ENCODE data around the gene CLPTM1L.

DNA sequence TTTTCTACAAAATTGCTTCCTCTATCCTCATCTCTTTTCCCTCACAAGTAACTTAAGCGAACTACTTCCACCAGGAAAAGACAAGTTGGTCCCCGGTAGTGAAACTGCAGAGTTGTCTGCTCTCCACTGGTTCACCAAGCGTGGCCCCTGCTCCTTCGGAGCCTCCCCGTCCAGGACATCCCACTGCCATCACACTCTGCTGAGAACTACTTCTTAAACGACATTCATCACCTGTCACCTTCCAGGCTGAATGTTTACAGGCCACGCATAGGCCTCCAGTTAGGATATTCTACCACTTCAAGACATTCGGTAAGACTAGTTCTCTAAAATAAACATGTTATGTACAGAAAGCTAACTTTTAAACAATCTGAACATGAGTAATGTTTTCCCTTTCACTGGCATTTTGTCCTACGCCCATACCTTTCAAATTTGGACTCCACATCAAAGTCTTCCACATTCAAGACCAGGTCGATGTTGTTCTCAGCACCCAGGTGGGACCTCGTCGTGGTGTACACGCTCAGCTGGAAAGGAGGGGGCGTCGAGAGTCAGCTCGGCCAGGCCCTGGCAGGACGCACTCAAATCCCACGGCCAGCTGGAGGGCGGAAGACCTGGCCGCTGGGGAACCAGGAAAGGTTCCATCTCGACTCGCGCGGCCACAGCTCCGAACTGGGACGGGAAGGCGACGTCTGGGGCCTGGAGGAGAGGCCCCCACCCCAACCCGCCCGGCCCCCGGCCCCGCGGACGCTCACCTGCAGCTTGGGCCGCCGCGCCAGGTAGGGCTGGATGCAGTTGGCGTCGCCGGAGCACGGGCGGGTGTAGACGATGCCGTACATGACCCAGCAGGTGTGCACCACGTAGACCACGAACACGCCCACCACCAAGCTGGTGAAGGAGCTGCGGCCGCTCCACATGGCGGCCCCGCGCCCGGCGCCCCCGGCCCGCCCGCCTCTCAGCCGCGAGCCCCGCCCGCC is 683 bp downstream of the CLPTM1L start:
- TF ChIP-seq POLR2A (conservative IDR thresholded peaks at IDR 0.05) (0 out of 2 replicates have a peak, but pooled peaks have one; percentile 13), HMG20B (CRISPR knock-in tag; IDR thresholded peaks at IDR 0.05) (no peak), NR1H2 (CRISPR knock-in tag; IDR thresholded peaks at IDR 0.05) (no peak), CHD1 (IDR thresholded peaks at IDR 0.05; ENCODE audit: low read length) (no peak), NR2F6 (CRISPR knock-in tag; IDR thresholded peaks at IDR 0.05) (no peak), RAD21 (CRISPR knock-in tag; conservative IDR thresholded peaks at IDR 0.05 in 1 of 2, IDR thresholded peaks at IDR 0.05 in 1 of 2) (no peak), ETV1 (tag; conservative IDR thresholded peaks at IDR 0.05; ENCODE audit: low read depth) (no peak)
- TF ChIP-seq, protein P1, sequence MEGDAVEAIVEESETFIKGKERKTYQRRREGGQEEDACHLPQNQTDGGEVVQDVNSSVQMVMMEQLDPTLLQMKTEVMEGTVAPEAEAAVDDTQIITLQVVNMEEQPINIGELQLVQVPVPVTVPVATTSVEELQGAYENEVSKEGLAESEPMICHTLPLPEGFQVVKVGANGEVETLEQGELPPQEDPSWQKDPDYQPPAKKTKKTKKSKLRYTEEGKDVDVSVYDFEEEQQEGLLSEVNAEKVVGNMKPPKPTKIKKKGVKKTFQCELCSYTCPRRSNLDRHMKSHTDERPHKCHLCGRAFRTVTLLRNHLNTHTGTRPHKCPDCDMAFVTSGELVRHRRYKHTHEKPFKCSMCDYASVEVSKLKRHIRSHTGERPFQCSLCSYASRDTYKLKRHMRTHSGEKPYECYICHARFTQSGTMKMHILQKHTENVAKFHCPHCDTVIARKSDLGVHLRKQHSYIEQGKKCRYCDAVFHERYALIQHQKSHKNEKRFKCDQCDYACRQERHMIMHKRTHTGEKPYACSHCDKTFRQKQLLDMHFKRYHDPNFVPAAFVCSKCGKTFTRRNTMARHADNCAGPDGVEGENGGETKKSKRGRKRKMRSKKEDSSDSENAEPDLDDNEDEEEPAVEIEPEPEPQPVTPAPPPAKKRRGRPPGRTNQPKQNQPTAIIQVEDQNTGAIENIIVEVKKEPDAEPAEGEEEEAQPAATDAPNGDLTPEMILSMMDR (IDR thresholded peaks at IDR 0.05 in 2 of 3, conservative IDR thresholded peaks at IDR 0.05 in 1 of 3; ENCODE audit: insufficient read depth in 2 of 3, low read depth in 1 of 3, low read length in 3 of 3): no peak
- TF ChIP-seq, protein P2, sequence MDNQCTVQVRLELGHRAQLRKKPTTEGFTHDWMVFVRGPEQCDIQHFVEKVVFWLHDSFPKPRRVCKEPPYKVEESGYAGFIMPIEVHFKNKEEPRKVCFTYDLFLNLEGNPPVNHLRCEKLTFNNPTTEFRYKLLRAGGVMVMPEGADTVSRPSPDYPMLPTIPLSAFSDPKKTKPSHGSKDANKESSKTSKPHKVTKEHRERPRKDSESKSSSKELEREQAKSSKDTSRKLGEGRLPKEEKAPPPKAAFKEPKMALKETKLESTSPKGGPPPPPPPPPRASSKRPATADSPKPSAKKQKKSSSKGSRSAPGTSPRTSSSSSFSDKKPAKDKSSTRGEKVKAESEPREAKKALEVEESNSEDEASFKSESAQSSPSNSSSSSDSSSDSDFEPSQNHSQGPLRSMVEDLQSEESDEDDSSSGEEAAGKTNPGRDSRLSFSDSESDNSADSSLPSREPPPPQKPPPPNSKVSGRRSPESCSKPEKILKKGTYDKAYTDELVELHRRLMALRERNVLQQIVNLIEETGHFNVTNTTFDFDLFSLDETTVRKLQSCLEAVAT (IDR thresholded peaks at IDR 0.05): no peak
- TF ChIP-seq, protein P3, sequence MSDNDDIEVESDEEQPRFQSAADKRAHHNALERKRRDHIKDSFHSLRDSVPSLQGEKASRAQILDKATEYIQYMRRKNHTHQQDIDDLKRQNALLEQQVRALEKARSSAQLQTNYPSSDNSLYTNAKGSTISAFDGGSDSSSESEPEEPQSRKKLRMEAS (CRISPR knock-in tag; IDR thresholded peaks at IDR 0.05): no peak

Data from K562 (cell line).